Activated naive CD8-positive, alpha-beta T cell treated with anti-CD3 and anti-CD28 coated beads, Interleukin-2, amount 50 U/mL, for 16 hours (primary cell): ENCODE results near the gene SYNPR.

Source experiments
- DNase-seq: peaks from one replicate; pipeline ENCODE4 v3.0.0-alpha.2; 2020; ENCODE audit warnings: low read depth, low spot score

Gene SYNPR

DNA sequence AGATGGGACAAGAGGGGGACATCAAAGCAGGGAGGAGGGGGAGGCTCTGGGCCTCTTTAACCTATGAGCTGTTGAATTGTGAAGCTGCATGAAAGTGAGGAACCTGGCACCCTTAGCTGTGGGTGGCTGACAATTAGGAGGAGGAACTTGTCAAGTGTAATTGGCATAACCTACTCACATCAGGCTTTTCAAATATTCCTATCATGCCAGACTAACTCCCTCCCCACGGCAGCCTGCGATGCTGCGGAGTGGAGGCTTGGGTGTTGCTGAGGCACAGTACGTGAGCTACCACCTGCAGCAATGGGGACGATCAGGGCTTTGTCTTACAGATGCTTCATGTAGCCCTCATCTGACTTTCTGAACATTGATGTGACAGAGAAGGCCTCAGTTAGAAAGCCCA, 193.7 kb downstream of the SYNPR start:
- DNase-seq, result no peak

DNA sequence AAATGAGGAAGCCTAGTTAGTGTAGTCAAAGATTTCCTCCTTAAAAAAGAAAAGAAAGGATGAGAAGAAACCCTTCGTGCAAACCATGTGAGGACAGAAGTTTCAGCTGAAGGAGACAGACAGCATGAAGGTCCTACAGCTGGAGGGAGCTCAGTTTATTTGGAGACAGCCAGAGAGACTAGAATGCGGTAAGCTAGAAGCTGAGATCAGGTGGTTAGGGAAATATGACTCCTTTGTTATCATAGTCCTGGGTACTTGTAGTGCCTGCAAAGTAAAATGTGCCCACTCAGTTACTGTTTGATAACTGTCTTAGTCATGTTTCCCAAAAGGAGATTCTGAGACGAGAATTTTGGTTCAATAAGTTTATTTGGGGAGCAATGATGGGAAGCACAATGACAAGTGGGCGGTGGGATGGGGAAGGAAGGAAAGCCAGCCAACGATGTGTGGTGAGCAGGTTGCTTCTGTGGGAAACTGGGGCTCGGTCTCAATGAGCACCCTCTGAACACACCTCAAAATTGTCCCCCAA, 195.6 kb downstream of the SYNPR start:
- no peak for DNase-seq

DNA sequence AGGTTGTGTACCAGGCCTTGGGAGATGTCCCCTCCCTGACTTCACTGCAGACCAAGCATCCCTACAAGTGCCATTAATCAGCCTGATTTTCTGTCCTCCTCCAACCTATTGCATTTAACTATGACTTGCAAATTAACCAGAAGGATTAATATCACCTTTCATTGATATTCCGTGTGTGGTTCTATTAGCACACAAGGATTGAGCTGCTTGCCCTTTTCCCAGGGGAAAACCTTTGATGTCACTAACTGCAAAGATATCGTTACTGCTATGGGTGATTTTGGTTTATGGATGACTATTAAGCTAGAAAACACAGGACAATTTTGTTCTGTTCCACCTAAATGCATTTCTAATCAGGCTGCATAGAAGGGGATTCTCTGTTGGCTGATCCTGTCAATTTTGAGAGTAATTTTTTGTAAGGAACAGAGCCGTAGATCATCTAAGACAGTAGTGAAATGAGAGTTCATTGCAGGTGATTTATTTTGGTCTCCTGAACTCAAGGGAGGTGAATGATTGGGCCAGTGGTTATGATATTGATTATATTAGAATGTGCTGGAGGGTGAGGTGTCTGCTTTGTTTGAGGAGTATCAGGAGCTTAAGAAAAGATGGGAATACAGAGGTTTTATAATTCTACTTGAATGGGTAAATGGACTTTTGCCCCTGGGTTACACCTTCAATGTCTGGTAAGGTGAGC, 196.9 kb downstream of the SYNPR start:
- DNase-seq, result no peak

DNA sequence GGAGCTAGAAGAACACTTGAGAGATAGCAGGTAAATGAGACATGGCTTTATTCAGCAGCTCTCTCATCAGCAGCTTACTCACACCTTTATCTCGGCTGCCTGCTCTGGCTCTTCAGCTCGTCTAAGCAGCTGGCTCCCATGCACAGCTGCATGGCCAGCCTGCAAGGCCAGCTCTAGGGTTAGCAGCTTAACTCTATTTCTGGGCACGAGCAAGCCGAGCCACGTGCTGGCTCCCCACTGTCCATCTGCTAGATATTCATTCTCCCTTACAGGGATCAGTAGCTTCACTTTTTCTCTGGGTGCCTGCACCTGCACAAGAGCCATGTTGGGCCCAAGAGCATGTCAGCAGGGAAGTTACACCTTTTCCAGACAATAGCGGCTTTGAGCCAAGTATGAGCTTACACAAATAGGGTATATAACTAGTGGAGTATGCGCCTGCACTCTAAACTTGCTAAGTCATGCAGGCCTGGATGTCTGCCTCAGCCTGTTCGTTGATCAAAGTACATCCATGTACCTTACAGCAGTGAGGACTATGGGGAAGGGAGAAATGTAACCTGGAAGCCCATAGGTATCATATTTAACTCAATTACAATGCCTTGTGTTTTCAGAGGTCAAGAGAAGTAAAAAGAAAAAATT, 199.5 kb downstream of the SYNPR start:
- DNase-seq, result no peak

DNA sequence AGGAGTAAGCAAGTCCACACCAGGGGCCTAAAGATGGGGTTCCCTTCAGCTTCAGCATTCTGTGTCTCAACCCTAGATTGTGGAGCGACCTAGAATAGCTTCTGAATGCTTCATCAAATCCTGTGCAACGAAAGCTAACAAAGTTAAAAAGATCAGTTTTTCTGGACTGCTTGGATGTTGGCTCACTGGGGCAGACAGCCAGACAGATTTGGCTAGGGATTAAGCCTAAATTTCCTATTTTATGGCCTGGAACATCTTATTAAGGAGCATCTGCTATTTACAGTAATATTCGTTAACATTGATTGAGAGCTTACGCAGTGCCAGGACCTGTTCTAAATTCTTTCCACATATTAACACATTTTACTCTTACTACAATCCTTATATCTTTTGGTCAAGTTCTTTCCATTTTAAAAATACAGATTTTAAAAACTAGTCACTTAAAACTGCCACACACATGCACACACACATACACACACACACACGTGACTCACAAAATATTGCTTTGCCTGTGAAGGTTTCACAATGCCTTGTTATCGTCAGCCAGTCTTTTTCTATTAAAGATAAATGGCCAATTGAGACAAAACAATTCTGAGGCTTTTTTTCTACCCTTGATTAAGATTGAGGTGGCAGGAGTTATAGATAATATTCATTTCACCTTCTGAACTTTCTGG, 201.0 kb downstream of the SYNPR start:
- no peak for DNase-seq

DNA sequence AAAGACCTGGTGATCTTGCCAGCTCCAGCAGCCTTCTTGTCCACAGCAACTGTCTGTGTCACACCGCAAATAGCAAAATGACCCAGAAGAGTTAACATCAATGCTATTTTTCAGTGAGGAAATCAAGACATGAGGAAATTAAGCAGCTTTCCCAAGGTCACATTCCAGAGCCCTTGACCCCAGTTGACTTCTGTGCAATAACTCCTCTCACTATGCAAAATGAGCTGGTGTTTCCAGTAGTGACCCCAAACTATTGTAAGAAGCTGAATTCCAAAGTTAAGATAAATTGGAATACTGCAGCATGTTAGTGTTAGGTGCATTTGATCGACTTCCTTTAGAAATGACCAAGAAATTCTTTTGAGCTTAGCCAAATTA, 201.5 kb downstream of the SYNPR start:
- no peak for DNase-seq

DNA sequence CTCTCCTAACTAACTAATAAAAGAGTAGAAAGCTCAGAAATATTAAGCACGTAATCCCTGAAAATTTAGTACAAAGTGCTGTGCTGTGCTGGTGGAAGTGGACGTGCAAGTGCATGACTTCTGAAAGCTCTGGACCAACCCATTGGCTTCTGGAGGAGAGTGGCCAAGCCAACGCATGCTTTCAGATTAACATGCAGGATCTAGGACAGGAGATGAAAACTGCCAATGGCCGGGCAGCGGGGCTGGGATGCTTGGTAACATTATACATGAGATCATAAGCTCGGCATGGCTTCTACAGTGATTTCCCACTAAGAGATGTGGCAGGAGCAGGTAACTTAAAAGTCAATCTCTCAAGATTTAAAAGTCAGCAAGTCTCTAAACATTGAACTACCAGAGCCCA, 203.5 kb downstream of the SYNPR start:
- DNase-seq, result no peak

DNA sequence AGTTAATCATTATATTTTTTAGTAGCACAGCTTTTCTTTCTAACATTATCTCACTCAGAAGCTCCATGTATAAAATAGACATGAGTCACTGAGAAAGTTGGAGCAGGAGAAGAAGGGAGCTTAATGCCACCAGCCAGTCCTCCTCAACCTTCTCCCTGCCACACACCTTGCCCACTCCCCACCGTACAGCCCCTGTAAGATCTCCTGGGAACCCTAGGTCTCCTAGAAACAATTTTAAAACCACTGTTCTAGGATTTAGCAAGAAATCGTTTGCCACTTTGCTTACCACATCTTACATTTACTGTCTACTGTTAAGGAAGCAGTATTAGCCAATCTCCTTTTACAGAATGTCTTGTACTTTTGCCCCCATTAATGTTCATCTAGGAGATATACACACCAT, 204.2 kb downstream of the SYNPR start:
- DNase-seq, result no peak

DNA sequence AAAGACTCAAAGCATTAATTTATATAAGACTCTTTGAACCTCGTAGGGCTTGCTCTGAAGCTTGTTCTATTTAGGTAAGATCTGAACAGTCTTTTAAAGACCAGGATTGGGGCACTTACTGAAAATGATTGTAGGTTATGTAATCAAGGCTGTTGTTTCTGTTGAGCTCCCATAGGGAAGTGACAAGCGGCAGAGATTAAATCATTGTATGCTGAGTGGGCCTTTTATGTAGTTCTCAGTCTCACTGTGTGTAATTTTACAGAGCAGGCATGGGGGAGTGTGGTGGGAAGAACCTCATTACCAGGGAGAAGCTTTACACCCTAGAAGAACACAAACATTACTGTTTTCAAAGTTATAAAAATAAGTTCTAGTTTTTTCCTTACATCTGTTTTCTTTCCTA, 214.4 kb downstream of the SYNPR start:
- DNase-seq, result no peak

DNA sequence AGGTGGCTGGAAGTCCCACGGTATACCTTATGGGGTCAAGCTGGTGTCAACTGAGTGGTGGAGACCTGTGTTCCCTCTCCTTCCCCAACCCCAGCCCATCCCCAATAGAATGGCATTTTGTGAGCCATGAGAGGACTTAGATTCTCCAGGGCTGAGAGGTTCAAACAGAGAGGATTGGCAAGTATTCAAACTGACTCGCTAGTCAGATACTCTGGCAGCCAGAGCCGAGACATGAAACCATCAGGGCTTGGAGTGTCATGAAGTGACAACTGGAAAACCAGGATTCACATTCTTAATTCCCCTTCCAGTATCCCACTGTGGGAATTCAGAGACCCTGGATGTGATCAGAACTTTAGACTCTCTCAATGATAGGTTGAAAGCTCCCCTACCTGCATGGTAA, 215.0 kb downstream of the SYNPR start:
- no peak for DNase-seq

DNA sequence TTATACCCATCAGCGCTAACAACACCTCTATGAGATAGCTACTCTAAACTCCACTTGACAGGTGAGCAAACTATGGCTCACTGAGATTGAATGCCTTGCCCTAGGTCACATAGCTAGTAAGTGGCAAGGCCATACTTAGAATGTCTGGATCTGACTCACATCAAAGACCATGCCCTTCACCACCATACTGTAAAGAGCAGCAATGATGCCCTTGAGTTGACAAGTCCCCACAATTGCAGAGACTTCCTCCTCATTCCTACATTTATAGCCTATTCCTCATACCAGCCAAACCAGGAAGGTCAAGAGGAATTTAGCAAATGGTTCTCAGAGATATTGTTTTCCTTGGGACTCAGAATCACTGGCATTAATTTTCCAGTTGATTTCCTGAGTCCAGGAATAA, 216.5 kb downstream of the SYNPR start:
- no peak for DNase-seq

DNA sequence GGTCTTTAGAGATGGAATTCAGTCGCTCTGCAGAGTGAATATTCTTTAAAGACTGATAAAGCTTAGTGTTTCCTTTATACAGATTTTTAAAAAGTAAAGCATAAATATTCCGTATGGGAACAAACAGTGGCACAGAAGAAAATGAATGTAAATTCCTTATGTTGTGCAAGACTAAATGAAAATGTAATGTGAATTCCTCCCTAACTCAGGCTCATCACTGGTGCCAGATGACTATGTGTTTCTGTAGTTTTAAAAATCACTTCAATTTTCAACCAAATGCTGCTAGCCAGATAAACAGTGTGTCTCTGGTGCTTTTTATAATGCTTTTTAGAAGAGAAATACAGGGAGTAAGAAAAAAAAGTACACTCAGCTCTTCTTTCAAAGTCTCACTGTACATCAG, 219.5 kb downstream of the SYNPR start:
- DNase-seq, result no peak

DNA sequence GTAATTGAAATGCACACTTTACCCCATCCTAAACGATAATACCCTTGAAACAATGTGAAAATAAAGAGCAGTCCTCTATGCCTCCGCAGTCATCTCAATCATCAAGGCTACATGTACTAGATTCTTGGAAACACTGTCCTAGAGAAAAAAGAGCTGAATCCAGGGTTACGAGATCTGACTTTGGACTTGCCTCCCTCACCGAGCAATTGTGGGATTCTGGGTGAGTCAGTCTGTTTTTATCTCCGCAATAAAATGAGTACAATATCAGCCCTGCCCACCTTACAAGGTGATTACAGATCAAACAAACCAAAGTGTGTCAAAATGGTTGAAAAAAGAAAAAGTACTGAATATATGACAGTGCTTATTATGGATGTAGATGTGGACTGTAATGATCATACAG, 222.1 kb downstream of the SYNPR start:
- no peak for DNase-seq

DNA sequence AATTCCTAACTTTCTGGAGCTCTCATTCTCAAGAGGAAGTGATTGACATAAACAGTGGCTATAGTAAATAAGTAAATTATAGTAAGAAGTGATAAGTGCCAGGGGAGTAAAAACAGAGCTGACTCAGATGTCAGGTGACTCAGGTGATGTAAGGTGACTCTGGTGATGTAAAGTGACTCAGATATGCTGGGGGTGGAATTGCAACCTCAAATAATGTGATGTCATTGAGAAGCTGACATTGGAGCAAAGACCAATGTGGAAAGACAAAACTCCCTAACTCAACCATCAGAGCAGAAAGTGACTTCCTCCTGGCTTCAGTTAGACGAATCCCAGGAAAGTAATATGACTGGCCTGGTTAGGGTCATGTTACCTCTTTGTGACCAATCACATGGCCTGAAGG, 230.2 kb downstream of the SYNPR start:
- DNase-seq, result no peak

DNA sequence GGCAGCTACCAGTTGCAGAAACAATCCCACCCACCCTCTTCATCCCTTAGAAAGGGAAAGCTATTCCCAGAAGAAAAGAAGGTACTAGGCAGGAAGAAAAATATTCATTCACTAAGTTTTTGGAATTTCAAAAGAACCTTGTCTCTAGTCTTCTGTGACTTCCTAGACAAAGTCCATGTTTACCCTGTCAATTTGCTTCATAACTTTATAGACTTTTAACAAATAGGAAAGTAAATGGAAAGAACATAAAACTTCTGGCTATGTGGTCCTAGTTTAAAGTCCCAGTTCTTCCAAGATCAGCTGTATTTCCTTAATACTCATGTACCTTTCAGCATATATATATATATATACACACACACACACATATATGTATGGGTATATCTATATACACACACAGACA, 230.7 kb downstream of the SYNPR start:
- DNase-seq, result no peak

DNA sequence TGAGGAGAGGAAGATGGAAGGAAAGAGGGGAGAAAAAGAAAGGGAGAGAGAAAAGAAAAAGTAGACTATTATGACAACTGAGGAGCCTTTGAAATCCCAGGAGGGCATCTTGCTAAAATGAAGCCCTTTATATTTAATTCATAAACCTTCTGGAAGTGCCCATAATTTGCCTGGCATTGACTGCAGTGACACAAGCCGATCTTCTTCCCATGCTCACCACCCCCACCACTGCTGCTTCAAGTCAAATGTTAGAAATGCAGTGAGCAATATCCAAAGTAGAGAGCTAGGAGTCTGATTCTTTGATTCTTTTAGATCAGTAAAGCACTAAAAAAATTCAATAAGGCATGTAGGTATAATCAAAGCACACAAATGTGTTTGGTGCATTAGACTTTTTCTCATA, 235.7 kb downstream of the SYNPR start:
- DNase-seq, result no peak

DNA sequence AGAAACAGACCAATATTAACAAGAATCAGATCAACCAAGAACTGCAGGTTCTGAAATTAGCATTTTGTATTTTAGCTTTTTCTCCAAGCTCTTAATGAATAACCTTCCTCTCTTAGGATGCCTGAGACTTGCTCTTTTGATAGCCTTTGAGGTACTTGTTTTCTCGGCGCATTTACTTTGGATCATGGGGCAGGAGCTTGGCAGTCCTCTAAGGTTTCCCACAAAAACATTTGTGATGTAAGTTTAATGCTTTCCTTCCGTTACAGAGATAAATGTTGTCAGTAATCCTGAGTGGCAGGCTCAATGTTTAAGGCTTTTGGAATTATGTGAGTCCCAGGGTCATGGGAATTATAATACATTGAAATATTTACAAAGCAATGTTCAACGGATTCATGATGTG, 236.6 kb downstream of the SYNPR start:
- no peak for DNase-seq

DNA sequence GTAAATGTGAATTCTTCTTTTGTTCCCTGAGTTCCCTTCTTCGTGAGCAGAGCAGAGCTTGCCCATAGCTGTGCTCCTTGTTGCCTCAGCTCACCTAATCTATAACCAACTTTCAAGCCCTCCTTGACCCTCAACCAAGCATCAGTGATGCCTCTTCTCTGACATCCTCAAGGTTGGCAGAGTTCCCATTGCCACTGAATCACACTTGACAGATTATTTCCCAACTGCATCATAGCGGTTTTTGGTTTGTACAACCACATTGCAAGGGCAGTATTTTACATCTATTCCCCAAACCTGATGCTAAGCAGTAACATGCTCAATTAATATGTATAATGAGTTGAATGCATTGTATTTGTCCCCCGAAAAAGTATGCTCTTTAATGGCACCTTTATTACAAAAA, 241.3 kb downstream of the SYNPR start:
- DNase-seq, result no peak

DNA sequence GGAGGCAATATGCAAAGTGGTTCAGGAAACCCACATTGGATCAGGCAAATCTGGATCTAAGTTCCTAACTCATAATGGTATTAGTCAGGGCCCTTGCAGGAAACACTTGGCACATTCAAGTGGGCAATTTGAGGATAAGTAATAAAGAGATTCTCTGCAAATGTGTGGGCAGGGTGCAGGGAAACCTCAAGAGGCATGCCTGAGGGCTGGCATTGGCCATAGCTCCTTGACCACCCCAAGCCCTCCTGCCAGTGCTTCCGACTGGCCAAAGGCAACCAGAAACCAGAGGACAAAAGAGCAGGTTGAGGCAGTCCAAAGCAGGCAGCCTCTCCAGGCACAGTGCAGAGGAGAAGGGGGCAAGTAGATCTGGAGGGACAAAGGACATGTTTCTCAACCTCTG, 243.5 kb downstream of the SYNPR start:
- no peak for DNase-seq

DNA sequence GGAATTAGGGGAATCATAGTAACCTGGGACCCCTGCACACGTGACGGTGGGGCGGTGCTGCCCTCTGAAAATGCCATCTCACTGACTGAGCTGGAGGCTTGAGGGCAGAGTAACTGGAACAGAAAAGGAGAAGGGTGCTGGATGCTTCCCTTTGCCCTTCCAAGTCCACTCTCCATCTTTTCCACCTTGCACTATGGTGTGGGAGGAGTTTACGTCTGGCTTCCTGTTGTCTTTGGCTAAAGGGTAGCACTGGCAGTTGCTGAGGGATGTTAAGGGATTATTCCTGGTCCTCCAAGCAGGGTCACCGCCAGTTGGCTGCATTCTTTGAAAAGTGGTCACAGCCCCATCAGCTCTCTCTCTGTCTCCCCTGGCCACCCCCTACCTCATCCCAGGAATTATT, 245.0 kb downstream of the SYNPR start:
- DNase-seq, result no peak

DNA sequence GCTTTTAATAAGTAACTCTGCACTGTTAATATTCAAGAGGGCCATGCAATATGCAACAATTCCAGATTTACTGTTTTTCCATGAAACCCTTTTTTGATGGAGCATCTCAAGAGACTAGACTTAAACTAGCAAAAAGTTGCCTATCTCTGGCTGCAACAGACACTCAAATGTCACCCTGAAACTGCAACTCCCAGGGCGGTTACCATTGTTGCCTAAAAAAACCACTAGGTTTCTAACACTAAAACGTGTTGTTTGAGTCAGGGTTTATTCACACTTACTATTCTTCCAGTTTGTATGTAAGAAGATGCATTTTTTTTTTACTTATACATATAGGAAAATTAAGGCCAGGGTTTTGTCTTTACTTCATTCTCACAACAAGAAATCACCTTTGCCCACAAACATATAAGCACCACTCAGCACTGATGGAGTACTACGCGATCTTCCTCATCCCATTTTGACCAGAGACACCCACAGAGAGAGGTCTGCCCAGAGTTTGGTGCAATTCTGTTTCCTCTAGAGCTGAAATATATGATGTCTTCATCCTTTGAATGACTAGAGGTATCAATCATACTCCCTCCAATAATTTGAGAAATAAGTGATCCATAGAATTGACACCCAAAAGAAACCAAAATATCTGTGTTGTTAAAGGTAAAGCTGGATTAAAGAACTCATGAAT, 250.4 kb downstream of the SYNPR start:
- no peak for DNase-seq

DNA sequence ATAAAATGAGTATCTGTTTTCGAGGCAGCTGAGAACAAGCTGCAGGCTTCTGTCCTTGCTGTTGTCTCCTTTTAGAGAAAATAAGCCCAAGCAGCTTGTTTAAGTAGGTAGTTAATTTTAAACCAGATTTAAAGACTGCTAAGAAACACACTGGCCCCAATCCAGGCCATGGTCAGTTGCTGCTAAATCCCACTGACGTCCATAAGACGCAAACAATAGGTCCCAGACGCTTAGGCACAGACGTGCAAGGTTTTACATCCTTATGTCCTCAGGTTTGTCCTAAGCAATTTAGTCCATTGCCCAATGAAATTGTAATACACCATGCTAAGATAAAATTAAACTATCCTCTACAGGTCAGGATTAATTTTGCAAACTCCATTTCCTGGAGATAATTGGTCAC, 254.4 kb downstream of the SYNPR start:
- DNase-seq, result no peak

DNA sequence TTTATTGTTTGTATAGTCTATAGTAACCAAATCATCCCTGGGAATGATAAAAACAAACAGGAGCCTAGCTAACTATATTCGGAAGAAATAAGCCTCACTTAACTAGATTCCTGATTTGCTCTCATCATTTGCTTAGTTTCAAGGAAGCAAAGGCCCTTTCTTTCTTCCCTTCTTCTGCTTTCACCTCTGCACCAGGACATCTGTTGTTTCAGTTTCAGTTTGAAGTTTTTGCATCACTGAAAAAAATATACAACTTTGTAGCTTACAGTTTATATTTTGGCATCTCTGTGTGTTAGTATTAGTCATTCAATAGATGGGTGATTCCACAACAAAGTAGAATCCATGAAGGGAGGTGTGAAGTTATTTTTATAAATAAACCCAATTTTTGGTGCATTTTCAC, 260.8 kb downstream of the SYNPR start:
- DNase-seq, result no peak
